HG03097 (cell line): ENCODE measurements around the gene LEPROT.
A peak's percentile ranks its signal among the peaks of the same experiment; 100 is the strongest.
"Not testable (repeated sequence)": the region's sequence is repeated elsewhere in the genome, so short reads cannot be mapped to it uniquely, and the experiment has no call there.

ENCODE experiments used
- ATAC-seq: cut with Tn5 transposase; IDR thresholded peaks from one replicate; pipeline ENCODE4 v1.9.1; 2021; ENCODE audit not compliant: unreplicated experiment, low FRiP score

Gene LEPROT

GRCh38 chr1:65420590-65421350 lies at the start of gene LEPROT, which contains the start of gene LEPR:
Gene LEPROT, plus strand, starts transcription at chr1:65420668. Its CDS starts 57 bp downstream, at chr1:65420725.
Gene LEPR, plus strand, starts transcription at chr1:65420668. Its CDS starts 144,898 bp downstream, at chr1:65565566.
- peak; percentile 58 for ATAC-seq

- ATAC-seq, result no peak
These were observed 48.9 kb upstream of the LEPROT start for GRCh38 chr1:65371544-65371943.

GRCh38 chr1:65372557-65372956 lies 47.9 kb upstream of the LEPROT start:
- ATAC-seq, result no peak

GRCh38 chr1:65377496-65378246 lies 42.8 kb upstream of the LEPROT start:
- ATAC-seq, result no peak

GRCh38 chr1:65378247-65378946 lies 42.1 kb upstream of the LEPROT start:
- ATAC-seq, result no peak

- ATAC-seq, result not testable (repeated sequence)
These were observed 36.0 kb upstream of the LEPROT start for GRCh38 chr1:65384426-65384825.

GRCh38 chr1:65386439-65386838 lies 34.0 kb upstream of the LEPROT start:
- no peak for ATAC-seq

GRCh38 chr1:65387821-65388220 lies 32.6 kb upstream of the LEPROT start:
- no peak for ATAC-seq

- ATAC-seq, result no peak
These were observed 31.4 kb upstream of the LEPROT start for GRCh38 chr1:65388908-65389695.

- no peak for ATAC-seq
These were observed 28.0 kb upstream of the LEPROT start for GRCh38 chr1:65392497-65392896.

- peak; percentile 95 for ATAC-seq
These were observed 27.1 kb upstream of the LEPROT start for GRCh38 chr1:65393347-65393746.

GRCh38 chr1:65393928-65394327 lies 26.5 kb upstream of the LEPROT start:
- ATAC-seq, result no peak

GRCh38 chr1:65395887-65396612 lies 24.4 kb upstream of the LEPROT start:
- no peak for ATAC-seq

GRCh38 chr1:65398083-65398482 lies 22.4 kb upstream of the LEPROT start:
- no peak for ATAC-seq

GRCh38 chr1:65399003-65399402 lies 21.5 kb upstream of the LEPROT start:
- ATAC-seq, result no peak

- no peak for ATAC-seq
These were observed 18.9 kb upstream of the LEPROT start for GRCh38 chr1:65401612-65402011.

GRCh38 chr1:65404941-65405340 lies 15.5 kb upstream of the LEPROT start:
- ATAC-seq, result no peak

- no peak for ATAC-seq
These were observed 12.6 kb upstream of the LEPROT start for GRCh38 chr1:65407877-65408276.

- ATAC-seq, result no peak
These were observed 11.2 kb upstream of the LEPROT start for GRCh38 chr1:65409314-65409713.

GRCh38 chr1:65409816-65410326 lies 10.6 kb upstream of the LEPROT start:
- ATAC-seq, result no peak
